HG03064 (cell line): ENCODE results near the gene MED12L.

Source experiments
- ATAC-seq: cut with Tn5 transposase; IDR thresholded peaks from one replicate; pipeline ENCODE4 v1.9.1; 2021; ENCODE audit warnings: low read depth; ENCODE audit not compliant: unreplicated experiment

The MED12L gene

GRCh38 chr3:151394611-151395010, 309.1 kb downstream of the MED12L start:
- no peak for ATAC-seq

GRCh38 chr3:151395806-151396205, 310.3 kb downstream of the MED12L start:
- no peak for ATAC-seq

- no peak for ATAC-seq
Measured at GRCh38 chr3:151398895-151399294, 313.4 kb downstream of the MED12L start.

- ATAC-seq: no peak
Measured at GRCh38 chr3:151400341-151400740, 314.9 kb downstream of the MED12L start.

- ATAC-seq: no peak
Measured at GRCh38 chr3:151402349-151402748, 316.9 kb downstream of the MED12L start.

- no peak for ATAC-seq
Measured at GRCh38 chr3:151403246-151403645, 317.8 kb downstream of the MED12L start.

- ATAC-seq: no peak
Measured at GRCh38 chr3:151404316-151404715, 318.9 kb downstream of the MED12L start.

- ATAC-seq: no peak
Measured at GRCh38 chr3:151407928-151408327, 322.5 kb downstream of the MED12L start.

GRCh38 chr3:151410891-151411559, 325.6 kb downstream of the MED12L start:
- no peak for ATAC-seq

- no peak for ATAC-seq
Measured at GRCh38 chr3:151412989-151413388, 327.5 kb downstream of the MED12L start.

GRCh38 chr3:151415289-151415688, 329.8 kb downstream of the MED12L start:
- ATAC-seq: no peak

- no peak for ATAC-seq
Measured at GRCh38 chr3:151419806-151420205, 334.3 kb downstream of the MED12L start.

GRCh38 chr3:151421938-151422337, 336.5 kb downstream of the MED12L start:
- ATAC-seq: no peak

GRCh38 chr3:151423091-151423490, 337.6 kb downstream of the MED12L start:
- ATAC-seq: no peak

GRCh38 chr3:151425627-151426340, 340.3 kb downstream of the MED12L start:
- no peak for ATAC-seq

- no peak for ATAC-seq
Measured at GRCh38 chr3:151426341-151426657, 340.8 kb downstream of the MED12L start.

- ATAC-seq: no peak
Measured at GRCh38 chr3:151428386-151428785, 342.9 kb downstream of the MED12L start.

- no peak for ATAC-seq
Measured at GRCh38 chr3:151430821-151431484, 345.5 kb downstream of the MED12L start.

- no peak for ATAC-seq
Measured at GRCh38 chr3:151431940-151432339, 346.5 kb downstream of the MED12L start.

GRCh38 chr3:151432616-151433372, 347.3 kb downstream of the MED12L start:
- ATAC-seq: no peak
